ENCODE measurements around the gene DCLK3. TPM values are rescaled to one million over a fixed set of nuclear protein-coding genes. Genes with fewer than 3 reads are reported as not detected.

DCLK3 gene
- total and polyA plus RNA-seq, 2 donors (not counting 1 experiment from before 2014, with no cell fraction given), result not detected

DNA sequence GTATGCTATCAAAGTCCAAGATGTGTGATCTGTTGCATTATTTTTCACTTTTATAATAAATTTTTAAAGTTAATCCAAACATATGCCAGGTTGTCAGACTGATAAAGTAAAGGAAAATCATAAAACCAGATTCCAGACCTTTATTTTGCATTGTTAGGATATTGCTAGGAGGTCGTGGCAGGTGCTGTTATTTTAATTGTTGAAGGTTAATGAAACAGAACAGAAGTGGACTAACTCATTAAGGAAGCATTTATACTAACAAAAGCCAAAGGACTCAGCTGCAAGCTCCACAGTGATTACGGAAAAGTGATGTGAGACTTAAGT is 63.1 kb downstream of the DCLK3 start:
- H3K9ac ChIP-seq (ENCODE audit: insufficient read depth, low read length), result no peak overlapping the region
- H3K27ac ChIP-seq (ENCODE audit: insufficient read depth, low read length), result no peak overlapping the region
- H3K9me3 ChIP-seq (ENCODE audit: control insufficient read depth, insufficient read depth, low read depth, low read length), result no peaks in the 10 kb centered on the region
- H3K36me3 ChIP-seq (ENCODE audit: control insufficient read depth, insufficient read depth, low read length), result no peaks in the 10 kb centered on the region
- no peak for TF ChIP-seq EZH2 (IDR thresholded peaks at IDR 0.05; ENCODE audit: low read length, missing control alignments)
- TF ChIP-seq, protein P1, sequence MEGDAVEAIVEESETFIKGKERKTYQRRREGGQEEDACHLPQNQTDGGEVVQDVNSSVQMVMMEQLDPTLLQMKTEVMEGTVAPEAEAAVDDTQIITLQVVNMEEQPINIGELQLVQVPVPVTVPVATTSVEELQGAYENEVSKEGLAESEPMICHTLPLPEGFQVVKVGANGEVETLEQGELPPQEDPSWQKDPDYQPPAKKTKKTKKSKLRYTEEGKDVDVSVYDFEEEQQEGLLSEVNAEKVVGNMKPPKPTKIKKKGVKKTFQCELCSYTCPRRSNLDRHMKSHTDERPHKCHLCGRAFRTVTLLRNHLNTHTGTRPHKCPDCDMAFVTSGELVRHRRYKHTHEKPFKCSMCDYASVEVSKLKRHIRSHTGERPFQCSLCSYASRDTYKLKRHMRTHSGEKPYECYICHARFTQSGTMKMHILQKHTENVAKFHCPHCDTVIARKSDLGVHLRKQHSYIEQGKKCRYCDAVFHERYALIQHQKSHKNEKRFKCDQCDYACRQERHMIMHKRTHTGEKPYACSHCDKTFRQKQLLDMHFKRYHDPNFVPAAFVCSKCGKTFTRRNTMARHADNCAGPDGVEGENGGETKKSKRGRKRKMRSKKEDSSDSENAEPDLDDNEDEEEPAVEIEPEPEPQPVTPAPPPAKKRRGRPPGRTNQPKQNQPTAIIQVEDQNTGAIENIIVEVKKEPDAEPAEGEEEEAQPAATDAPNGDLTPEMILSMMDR (conservative IDR thresholded peaks at IDR 0.05 in 1 of 2, IDR thresholded peaks at IDR 0.05 in 1 of 2; ENCODE audit: low read depth in 1 of 2, low read length in 2 of 2), result no peak
- H3K4me1 ChIP-seq (ENCODE audit: control insufficient read depth, extremely low read depth, insufficient read depth, low read length), result peaks cover 5% of the 10 kb centered on the region
- DNase-seq (ENCODE audit: low read depth in 2 of 2), result peak in 1 of 2 donors; percentile 24
- H4K20me1 ChIP-seq (ENCODE audit: control insufficient read depth, extremely low read depth, insufficient read depth, low read length), result no peaks in the 10 kb centered on the region
- no peak overlapping the region for H2AFZ ChIP-seq (ENCODE audit: low read length)
- no peaks in the 10 kb centered on the region for H3K27me3 ChIP-seq (ENCODE audit: control insufficient read depth, insufficient read depth, low read length)
- no peaks in the 10 kb centered on the region for H3K79me2 ChIP-seq (ENCODE audit: control insufficient read depth, insufficient read depth, low read length)
- no peak overlapping the region for H3K4me3 ChIP-seq (replicated peaks in 1 of 4; ENCODE audit: control extremely low read depth in 1 of 4, insufficient read depth in 1 of 4, low read depth in 3 of 4, low read length in 4 of 4)
- H3K4me2 ChIP-seq (ENCODE audit: extremely low read depth, insufficient read depth, low read length), result no peak overlapping the region

DNA sequence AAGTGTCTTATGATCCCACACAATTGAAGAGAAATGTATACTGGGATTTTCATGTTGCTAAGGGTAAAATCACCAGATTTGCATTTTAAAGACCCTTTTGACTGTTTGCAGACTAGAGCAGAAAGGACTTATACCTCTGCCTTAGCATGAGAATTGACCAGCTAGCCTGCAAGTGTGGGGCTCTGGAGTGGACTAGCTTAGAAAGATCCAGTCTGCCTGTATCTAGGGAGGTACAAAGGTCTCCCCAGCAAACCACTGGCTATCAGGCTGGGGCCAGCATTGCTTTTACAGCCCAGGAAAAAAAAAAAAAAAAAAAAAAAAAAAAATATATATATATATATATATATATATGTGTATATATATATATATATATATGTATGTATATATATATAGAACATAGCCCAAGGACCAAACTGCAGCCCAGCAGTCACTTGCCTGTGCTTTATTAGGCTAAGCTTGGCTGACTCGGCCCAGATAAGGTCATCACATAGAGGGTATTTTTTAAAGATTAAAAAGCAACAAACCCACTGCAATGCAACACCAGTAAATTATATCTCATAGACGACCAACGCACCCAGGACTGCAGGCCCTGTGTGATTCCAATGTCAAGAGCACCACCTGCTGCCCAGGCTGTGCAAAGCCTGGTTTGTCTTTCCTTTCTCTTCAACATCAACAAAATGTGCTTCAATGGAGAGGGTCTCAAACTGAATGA is 63.7 kb downstream of the DCLK3 start:
- peak; percentile 74 to 84 for DNase-seq (ENCODE audit: low read depth in 2 of 2)
- Histone ChIP-seq H3K36me3 (ENCODE audit: control insufficient read depth, insufficient read depth, low read length) (no peaks in the 10 kb centered on the region), H3K4me1 (ENCODE audit: control insufficient read depth, extremely low read depth, insufficient read depth, low read length) (peaks cover 5% of the 10 kb centered on the region), H3K4me3 (replicated peaks in 1 of 4; ENCODE audit: control extremely low read depth in 1 of 4, insufficient read depth in 1 of 4, low read depth in 3 of 4, low read length in 4 of 4) (no peak overlapping the region), H3K9me3 (ENCODE audit: control insufficient read depth, insufficient read depth, low read depth, low read length) (no peaks in the 10 kb centered on the region), H4K20me1 (ENCODE audit: control insufficient read depth, extremely low read depth, insufficient read depth, low read length) (no peaks in the 10 kb centered on the region), H3K9ac (ENCODE audit: insufficient read depth, low read length) (no peak overlapping the region), H3K27ac (ENCODE audit: insufficient read depth, low read length) (no peak overlapping the region), H3K27me3 (ENCODE audit: control insufficient read depth, insufficient read depth, low read length) (no peaks in the 10 kb centered on the region), H3K79me2 (ENCODE audit: control insufficient read depth, insufficient read depth, low read length) (no peaks in the 10 kb centered on the region), H2AFZ (ENCODE audit: low read length) (no peak overlapping the region), H3K4me2 (ENCODE audit: extremely low read depth, insufficient read depth, low read length) (no peak overlapping the region)
- TF ChIP-seq, protein P1 (conservative IDR thresholded peaks at IDR 0.05 in 1 of 2, IDR thresholded peaks at IDR 0.05 in 1 of 2; ENCODE audit: low read depth in 1 of 2, low read length in 2 of 2), result peak; percentile 98 to 99
- TF ChIP-seq EZH2 (IDR thresholded peaks at IDR 0.05; ENCODE audit: low read length, missing control alignments), result no peak

DNA sequence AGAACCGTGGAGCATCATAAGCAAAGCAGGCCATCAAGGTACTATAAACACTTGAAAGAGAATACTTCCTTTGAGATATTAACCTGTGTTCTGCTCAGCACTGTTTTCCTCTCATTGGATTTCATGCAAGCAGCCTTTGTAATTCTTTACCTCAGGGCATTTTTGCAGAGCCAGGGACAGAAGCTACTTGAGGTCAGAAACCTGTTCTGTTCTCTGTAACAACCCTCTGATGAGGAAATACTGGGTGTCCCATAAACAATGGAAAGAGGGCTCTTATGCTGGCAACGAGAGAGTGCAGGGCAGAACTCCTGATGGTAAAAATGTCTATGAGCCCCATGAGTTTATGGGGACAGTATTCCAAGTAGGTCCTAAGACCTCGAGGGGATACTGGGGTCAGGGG is 66.0 kb downstream of the DCLK3 start:
- H3K9ac ChIP-seq (ENCODE audit: insufficient read depth, low read length), result no peak overlapping the region
- H3K79me2 ChIP-seq (ENCODE audit: control insufficient read depth, insufficient read depth, low read length), result no peaks in the 10 kb centered on the region
- no peak overlapping the region for H3K4me2 ChIP-seq (ENCODE audit: extremely low read depth, insufficient read depth, low read length)
- H2AFZ ChIP-seq (ENCODE audit: low read length), result no peak overlapping the region
- no peaks in the 10 kb centered on the region for H3K36me3 ChIP-seq (ENCODE audit: control insufficient read depth, insufficient read depth, low read length)
- H3K27me3 ChIP-seq (ENCODE audit: control insufficient read depth, insufficient read depth, low read length), result no peaks in the 10 kb centered on the region
- no peaks in the 10 kb centered on the region for H3K9me3 ChIP-seq (ENCODE audit: control insufficient read depth, insufficient read depth, low read depth, low read length)
- H3K27ac ChIP-seq (ENCODE audit: insufficient read depth, low read length), result no peak overlapping the region
- TF ChIP-seq EZH2 (IDR thresholded peaks at IDR 0.05; ENCODE audit: low read length, missing control alignments), result no peak
- TF ChIP-seq, protein P1 (conservative IDR thresholded peaks at IDR 0.05 in 1 of 2, IDR thresholded peaks at IDR 0.05 in 1 of 2; ENCODE audit: low read depth in 1 of 2, low read length in 2 of 2), result no peak
- DNase-seq (ENCODE audit: low read depth in 2 of 2), result no peak
- no peak overlapping the region for H3K4me3 ChIP-seq (replicated peaks in 1 of 4; ENCODE audit: control extremely low read depth in 1 of 4, insufficient read depth in 1 of 4, low read depth in 3 of 4, low read length in 4 of 4)
- peaks cover 5% of the 10 kb centered on the region for H3K4me1 ChIP-seq (ENCODE audit: control insufficient read depth, extremely low read depth, insufficient read depth, low read length)
- H4K20me1 ChIP-seq (ENCODE audit: control insufficient read depth, extremely low read depth, insufficient read depth, low read length), result no peaks in the 10 kb centered on the region

Measured in fibroblast of lung (primary cell).